ENCODE results near the gene IGF2BP2. TPM values are rescaled to one million over a fixed set of nuclear protein-coding genes. Genes with fewer than 3 reads are reported as not detected.

IGF2BP2 gene
- total and polyA plus RNA-seq, 2 of the 8 experiments (the other 6 are each of a cell fraction or from before 2014, with no cell fraction given): 7.4 to 121 TPM

- TF ChIP-seq CTCF (IDR thresholded peaks at IDR 0.05; ENCODE audit: control extremely low read depth in 1 of 3, insufficient read depth in 1 of 3, low read depth in 1 of 3, low read length in 3 of 3): peak in 1 of 3 experiments; percentile 3; a peak in 1 of 4 replicates
- TF ChIP-seq JUND (IDR thresholded peaks at IDR 0.05; ENCODE audit: low read length): peak; percentile 32; the same call in 1 of the 2 replicates
- TF ChIP-seq RAD21 (IDR thresholded peaks at IDR 0.05 in 1 of 2, conservative IDR thresholded peaks at IDR 0.05 in 1 of 2; ENCODE audit: low read depth in 2 of 2, low read length in 2 of 2): peak in 1 of 2 experiments; percentile 15; a peak in 1 of 4 replicates
- TF ChIP-seq RBBP5 (IDR thresholded peaks at IDR 0.05; ENCODE audit: borderline replicate concordance, low read depth, low read length): peak; percentile 83; the same call in 1 of the 2 replicates
- TF ChIP-seq ASH2L (IDR thresholded peaks at IDR 0.05; ENCODE audit: low read length): peak; percentile 60
- no peak for TF ChIP-seq YY1 (IDR thresholded peaks at IDR 0.05; ENCODE audit: low read depth, low read length)
- TF ChIP-seq CREB1 (IDR thresholded peaks at IDR 0.05): no peak
- 0 out of 4 replicates have a peak, but pooled peaks of 1 of the 2 experiments have one; percentile 18 for TF ChIP-seq HDAC2 (IDR thresholded peaks at IDR 0.05; ENCODE audit: borderline replicate concordance in 1 of 2, low read depth in 2 of 2, low read length in 2 of 2)
- TF ChIP-seq ZNF274 (IDR thresholded peaks at IDR 0.05; ENCODE audit: borderline replicate concordance, extremely low read depth, low read length): no peak
- TF ChIP-seq CBX8 (IDR thresholded peaks at IDR 0.05; ENCODE audit: borderline replicate concordance, low read depth, low read length): no peak
- 0 out of 2 replicates have a peak, but pooled peaks have one; percentile 42 for TF ChIP-seq PHF8 (conservative IDR thresholded peaks at IDR 0.05; ENCODE audit: low read depth, low read length)
- TF ChIP-seq, protein P1, sequence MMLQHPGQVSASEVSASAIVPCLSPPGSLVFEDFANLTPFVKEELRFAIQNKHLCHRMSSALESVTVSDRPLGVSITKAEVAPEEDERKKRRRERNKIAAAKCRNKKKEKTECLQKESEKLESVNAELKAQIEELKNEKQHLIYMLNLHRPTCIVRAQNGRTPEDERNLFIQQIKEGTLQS (IDR thresholded peaks at IDR 0.05; ENCODE audit: insufficient read depth, low read depth, low read length): no peak
- peak; percentile 20 for TF ChIP-seq KDM4A (IDR thresholded peaks at IDR 0.05; ENCODE audit: low read depth, low read length, severe bottlenecking)
- TF ChIP-seq, protein P2, sequence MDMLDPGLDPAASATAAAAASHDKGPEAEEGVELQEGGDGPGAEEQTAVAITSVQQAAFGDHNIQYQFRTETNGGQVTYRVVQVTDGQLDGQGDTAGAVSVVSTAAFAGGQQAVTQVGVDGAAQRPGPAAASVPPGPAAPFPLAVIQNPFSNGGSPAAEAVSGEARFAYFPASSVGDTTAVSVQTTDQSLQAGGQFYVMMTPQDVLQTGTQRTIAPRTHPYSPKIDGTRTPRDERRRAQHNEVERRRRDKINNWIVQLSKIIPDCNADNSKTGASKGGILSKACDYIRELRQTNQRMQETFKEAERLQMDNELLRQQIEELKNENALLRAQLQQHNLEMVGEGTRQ (IDR thresholded peaks at IDR 0.05; ENCODE audit: low read length): no peak
- no peak for TF ChIP-seq SRF (IDR thresholded peaks at IDR 0.05; ENCODE audit: low read depth, low read length)
Observed at GRCh38 chr3:185823078-185824044, 1.5 kb downstream of the IGF2BP2 start (continued).

All from H1 (cell line).